GM10847 (cell line): Measurements from ENCODE around the gene FYB1.

ENCODE experiments used
- POLR2A ChIP-seq: IDR thresholded peaks from 2 replicates; pipeline ENCODE4 v1.6.1; 2011; ENCODE audit not compliant: insufficient read length; ENCODE audit errors: extremely low read depth

The FYB1 gene

DNA sequence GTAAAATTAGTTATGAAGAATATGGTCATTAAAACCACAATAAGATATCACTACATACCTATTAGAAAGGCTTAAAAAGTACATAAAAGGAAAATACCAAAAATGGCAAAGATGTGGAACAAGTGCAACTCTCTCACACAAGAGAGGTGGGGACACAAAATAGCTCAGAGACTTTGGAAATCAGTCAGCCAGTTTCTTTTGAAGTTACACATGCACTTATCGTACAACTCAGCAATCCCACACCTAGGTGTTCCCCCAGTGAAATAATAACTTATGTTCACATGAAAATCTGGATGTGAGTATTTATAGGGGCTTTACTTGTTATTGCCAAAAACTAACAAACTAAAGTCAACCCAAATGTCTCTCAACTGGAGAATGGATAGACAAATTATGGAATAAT is 135.4 kb downstream of the FYB1 start:
- TF ChIP-seq POLR2A = no peak

DNA sequence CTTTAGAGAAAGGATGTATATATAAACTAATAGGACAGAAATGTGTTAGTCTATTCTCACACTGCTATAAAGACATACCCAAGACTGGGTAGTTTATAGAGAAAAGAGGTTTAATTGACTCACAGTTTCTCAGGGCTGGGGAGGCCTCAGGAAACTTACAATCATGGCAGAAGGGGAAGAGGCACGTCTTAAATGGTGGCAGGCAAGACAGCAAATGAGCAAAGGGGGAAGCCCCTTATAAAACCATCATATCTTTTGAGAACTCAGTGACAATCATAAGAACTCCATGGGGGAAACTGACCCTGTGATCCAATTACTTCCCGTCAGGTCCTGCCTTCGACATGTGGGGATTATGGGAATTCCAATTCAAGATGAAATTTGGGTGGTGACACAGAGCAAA is 136.4 kb downstream of the FYB1 start:
- TF ChIP-seq POLR2A = no peak

DNA sequence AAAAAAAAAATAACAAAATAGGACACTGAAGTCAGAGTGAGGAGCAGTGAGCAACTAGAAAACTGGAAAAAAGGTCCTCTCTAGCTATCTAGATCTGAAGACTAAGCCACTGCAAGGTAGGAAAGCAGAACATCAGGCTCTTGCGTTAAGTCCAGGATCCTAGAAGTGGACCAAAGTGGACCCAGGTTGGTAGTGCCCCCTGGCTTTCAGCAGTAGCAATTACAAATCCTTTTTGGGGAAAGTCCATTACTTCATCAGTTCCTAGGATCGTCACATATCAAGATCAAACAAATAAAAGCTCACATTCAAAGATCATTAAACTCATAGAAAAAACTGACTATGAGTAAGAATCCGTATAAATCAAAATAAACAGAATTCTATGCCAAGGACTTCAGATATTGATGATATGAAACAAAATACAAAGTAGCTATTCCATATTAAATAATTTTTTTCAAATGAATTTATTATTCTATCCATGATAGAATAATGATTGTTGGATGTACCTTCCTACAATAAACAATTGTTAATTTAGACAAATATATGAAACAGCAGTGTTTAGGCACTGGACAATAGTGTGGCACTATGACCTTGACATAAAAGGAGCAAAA is 138.7 kb downstream of the FYB1 start:
- no peak for TF ChIP-seq POLR2A

DNA sequence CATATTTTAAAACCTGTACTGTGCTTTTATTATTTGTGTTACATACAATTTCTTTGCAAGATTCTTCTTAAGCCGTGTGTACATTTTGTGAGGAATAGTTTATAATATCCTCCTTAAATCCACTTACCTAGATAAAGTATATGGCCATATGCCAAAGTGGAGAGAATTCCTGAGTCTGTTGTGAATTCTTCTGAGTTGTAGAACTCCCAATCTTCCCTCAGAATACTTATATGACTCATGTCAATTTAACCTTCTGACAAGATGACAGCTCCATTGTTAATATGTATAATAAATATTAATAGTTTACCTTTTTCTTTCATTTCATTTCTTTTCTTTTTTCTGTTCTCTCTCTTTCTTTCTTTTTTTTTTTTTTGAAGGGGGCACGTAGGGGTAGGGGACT is 139.2 kb downstream of the FYB1 start:
- no peak for TF ChIP-seq POLR2A

DNA sequence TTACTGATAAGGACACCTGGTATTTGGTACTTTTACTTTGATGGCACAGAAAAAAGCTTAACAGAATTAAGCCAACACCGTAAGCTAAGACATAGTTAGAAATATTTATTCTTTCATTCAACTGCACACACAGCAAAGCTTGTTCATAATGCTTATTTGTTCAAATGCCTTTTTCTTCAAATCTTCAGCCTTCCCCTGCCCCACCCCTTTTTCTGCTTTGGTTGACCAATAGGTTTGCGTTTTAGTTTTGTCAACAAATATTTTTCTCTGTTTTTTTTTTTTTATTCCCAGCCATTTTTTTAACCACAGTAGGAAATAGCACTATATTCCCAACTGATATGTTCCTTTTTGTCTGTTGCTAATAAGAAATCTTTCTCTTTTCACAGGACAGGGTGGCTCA is 140.2 kb downstream of the FYB1 start:
- no peak for TF ChIP-seq POLR2A

DNA sequence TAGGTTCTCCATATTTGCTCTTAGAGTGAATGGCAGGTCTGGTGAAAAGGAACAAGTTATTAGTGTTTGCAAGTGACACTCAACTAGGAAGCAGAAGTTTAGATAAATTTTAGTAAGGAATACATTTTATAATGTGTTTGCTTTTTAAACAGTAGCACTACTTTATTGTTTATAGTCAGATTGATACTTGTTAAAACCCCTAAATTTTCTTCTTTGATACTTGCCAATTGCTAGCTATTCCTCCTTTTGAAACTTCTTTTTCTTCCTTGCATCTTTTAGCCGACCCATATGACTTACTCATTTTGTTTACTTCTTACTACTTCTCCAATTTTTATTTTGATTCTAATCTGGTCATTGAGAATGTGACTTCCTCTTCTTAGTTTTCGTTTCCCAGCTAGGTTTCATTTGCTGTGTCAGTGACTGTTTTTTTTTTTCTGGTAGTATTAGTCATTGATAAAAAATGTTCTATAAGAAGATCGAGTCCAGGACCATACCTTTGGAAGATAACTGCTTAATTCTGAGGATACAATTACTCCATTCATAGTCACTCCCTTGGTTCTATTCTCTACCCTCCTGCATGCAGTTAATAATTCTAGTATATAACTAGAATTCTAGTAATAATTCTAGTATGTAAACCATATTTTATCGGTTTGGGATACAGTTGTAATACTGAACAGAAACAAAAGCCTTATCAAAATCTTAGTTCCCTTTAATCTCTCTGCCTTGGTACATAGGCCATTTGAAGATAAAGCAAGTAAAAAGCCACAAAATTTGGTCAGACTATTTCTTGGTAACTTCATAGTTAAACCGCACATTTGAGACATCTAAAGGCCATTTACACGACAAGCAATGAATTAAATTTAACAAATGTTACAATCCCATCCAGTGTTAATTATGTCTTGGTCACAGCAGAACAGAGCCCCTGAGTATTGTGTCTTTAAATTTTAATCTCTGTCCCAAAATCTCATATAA is 142.3 kb downstream of the FYB1 start:
- no peak for TF ChIP-seq POLR2A

DNA sequence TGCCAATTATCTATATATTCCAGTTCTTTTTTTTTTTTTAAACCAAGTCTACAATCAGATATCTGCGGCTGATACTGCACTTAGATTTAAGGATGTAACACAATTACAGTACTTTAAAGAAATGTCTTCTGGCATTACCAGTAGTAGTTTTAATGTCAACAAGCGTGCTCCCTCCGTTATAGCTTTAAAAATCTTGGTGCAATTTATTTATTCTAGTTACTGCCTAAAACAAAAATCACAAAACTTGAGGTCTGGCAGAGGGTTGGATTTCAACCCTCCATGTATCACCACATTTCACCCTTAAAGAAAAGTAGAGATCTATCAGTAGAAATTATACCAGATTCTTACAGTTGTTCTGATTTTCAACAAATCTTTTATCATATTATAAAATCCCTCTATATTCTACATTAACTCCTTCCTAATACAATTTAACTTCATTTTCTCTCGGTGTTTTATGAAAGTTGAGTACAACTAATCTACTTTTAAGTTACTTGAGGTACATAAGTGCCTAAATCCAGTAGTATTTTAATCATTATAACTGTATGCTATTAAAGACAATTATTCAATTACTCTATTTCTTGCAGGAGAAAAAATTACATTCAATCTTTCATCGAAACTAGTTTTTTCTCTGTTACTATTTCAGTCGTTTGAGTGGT is 143.1 kb downstream of the FYB1 start:
- no peak for TF ChIP-seq POLR2A

DNA sequence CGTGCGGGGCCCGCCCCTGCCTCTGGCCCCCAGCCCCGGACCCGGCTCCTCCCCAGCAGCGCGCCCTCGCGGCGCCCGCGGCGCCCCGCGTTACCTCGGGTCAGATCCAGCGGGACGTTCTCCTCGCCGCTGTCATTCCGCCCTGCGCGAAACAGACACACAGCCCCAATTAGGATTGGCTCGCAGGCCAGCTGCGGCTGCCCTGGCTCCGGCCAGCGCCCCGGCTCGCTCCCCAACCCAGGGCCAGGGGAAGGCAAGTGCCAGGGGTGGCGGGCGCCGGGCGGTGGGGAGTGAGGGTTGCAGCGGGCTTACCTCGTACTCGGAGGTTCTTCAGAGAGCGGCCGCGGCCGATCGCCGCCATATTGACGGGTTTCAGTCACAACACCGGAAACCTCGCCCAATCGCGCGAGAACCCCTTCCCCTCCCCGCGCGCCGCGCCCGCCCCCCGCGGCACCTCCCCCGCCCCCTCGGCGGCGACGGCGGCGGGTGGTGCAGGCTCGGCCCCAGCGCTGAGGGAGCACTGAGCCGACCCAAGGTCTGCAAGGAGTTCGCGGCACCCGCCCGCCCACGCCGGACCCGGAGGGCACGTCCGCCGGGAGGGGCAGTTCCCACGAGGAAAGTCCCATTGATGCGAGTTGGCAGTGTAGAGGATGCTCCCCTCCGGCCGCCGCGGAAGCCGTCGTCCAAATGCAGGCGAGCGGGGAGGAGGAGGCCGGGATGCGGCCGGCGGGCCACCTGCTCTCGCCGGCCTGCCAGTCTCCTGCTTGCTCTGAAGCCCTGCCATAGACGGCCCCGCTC is 145.1 kb downstream of the FYB1 start, which contains the start of gene RICTOR:
TSS of gene RICTOR (minus strand) at position 383 of the 798 bp plus-strand sequence. CDS start at position 361, 22 bp downstream.
- TF ChIP-seq POLR2A = peak; percentile 65

DNA sequence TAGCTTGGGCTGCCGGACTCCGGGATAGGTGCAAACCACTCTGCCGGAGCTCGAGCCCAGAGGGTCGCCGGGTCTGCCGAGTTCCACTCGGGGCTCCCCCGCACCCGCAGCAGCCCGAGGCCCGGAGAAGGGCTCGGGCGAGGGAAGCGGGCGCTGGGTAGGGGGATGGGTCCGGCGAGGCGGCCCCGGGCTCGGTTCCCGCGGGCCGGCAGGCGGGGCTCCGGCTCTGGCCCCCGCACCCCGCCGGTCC is 145.7 kb downstream of the FYB1 start:
- no peak for TF ChIP-seq POLR2A

DNA sequence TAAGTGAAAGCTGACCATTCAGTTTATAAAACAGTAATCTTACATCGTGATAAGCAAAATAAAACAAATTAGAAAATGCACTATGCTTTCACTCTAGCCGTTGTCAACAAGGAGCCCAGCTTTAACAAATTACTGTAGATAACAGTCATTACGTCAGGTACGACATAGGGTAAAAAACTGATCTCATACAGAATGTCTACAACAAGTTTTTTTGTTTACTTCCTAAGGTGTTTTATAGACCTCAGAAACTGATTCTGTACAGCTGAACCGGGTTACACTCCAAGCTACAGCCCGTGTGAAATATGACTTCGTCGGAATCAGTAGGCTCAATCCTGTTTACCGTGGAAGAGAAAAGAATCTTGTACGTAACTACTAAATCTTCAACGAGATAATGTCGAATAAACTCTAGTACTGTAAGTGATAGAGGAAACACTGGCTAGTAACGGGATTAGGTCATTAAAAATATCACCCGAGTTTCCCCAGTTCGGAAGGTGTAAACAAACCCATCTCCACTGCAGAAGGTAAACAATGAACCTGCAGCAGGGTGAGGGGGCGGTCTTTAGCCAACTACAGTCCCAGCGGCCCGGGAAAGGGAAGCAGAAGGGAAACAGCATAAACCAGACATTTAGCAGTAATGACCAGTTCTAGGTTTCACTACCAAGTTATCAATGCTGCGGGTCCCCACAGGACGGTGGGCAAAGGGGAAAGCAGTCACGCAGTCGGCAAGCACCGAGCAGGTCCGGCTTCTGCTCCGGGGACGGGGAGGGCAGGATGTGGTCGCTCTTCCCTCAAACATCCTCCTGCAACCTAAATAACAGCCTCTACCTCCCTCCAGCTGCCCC is 146.2 kb downstream of the FYB1 start:
- TF ChIP-seq POLR2A = no peak

DNA sequence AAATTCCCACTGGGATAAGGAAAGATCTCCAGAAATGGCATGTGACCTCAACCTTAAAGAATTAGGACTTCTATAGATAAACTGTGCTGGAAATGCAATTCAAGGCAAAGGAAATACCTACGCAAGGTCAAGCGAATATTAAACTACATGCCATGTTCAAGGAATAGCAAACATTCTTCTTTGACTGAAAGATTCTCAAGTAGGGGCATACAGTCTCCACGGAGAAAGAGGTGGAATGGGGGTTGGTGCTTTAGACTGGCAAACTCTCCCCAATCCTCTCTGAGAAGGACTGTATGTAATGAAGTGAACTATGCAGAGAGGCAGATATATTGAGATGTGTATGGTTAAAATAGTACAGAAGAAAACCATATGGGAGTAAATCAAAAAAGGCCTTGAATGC is 151.3 kb downstream of the FYB1 start:
- TF ChIP-seq POLR2A = no peak

DNA sequence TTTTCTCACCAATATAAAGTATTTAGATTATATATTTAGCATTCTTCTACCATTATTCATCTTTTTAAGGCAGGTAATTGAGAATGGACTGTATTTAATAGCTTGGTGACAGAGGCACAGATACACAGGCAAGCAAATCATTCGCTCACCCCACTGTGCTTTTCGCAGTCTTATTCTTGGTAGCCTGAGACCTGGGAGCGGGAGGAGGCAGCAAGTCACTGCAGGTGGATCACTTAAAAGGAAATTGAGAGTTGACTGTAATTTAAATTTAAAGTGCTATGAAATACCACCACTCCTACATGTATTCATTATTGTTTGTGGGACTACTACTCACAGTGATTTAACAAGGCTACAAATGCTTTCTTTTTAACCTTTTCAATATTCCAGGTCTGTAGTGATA is 154.9 kb downstream of the FYB1 start:
- TF ChIP-seq POLR2A = no peak

DNA sequence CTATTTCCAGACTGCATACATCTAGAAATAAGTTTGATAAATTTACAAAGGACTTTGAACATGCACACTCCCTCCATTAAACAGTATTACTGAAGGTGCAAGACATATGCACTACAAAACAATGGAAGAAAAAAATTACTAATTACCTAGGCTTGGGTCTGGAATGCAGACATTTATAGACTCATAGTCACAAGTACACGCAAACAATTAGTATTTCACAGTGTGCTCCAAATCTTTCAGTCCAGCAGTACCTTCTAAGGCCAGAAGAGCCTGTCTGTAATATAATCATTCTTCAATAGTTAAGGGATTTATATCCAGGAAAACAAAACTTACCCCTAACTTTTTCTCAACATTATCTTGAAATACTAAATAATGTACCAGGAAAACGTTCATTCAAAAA is 156.3 kb downstream of the FYB1 start:
- TF ChIP-seq POLR2A = no peak

DNA sequence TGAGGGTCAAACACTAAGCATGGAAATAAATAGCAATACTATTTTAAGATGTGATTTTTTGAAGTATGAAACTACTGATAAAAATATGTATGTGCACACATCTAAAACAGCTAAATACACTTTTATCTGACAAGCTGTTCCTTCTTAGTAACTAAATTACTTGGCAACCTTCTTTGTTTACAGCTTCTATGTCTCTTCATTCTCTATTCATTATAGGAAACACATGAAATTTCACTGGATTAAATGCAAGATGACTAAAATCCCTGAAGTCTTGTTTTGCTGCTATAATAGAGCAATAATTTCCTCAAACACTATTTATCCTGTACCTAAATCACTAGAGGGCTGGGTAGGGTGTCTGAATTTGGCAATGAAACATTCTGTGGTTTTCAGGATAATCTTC is 156.8 kb downstream of the FYB1 start:
- TF ChIP-seq POLR2A = no peak
